Retinal pigment epithelial cell (primary cell): ENCODE results near the gene PMEPA1.

Source experiments
- DNase-seq: peaks from one replicate; pipeline ENCODE4 v3.0.0-alpha.2; 2010; ENCODE audit warnings: low read depth
- H3K4me3 ChIP-seq: 2 replicates; pipeline ENCODE4 v1.5.1; 2011; ENCODE audit warnings: mild to moderate bottlenecking, low read length, control low read depth, moderate library complexity
- TF ChIP-seq, protein P1 (sequence below): conservative IDR thresholded peaks from 2 replicates; pipeline ENCODE4 v1.5.1; 2011; ENCODE audit warnings: low read depth, low read length, control low read depth, inconsistent platforms

Gene PMEPA1

DNA sequence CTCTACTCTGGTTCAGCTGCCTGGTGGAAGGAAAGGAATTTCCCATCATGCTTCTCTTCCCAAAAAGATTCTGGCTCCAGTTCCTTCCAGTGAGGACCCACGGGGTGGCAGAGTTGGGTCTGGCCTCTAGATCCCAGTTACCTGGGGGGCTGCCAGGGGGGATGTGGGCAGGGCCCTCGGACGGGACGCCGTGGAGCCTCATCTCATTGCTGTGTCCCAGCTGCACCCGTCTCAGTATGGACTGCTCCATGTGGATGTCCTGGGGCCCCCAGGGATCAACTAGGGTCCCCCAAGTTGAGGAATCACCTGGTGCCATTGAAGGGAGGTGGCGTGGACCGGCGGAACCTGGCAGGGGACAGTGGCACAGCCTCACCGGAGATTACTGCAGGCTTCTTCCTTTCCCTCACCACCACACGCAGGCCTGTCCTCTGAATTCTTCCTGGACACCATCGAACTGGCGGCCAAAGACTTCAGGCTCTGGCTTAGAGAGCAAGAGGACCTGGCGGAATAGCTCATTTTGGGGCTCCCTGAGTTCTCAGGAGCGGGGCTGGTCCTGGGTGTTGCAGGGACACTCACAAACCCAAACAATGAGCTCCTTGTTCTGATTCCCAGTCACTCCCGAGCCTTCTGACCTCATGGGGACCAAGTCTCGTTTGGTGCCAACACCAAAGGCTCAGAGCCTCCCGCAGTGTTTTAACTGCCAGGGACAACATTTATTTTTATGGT is 98.1 kb downstream of the PMEPA1 start:
- TF ChIP-seq, protein P1, sequence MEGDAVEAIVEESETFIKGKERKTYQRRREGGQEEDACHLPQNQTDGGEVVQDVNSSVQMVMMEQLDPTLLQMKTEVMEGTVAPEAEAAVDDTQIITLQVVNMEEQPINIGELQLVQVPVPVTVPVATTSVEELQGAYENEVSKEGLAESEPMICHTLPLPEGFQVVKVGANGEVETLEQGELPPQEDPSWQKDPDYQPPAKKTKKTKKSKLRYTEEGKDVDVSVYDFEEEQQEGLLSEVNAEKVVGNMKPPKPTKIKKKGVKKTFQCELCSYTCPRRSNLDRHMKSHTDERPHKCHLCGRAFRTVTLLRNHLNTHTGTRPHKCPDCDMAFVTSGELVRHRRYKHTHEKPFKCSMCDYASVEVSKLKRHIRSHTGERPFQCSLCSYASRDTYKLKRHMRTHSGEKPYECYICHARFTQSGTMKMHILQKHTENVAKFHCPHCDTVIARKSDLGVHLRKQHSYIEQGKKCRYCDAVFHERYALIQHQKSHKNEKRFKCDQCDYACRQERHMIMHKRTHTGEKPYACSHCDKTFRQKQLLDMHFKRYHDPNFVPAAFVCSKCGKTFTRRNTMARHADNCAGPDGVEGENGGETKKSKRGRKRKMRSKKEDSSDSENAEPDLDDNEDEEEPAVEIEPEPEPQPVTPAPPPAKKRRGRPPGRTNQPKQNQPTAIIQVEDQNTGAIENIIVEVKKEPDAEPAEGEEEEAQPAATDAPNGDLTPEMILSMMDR: no peak
- DNase-seq: no peak
- no peak overlapping the region for H3K4me3 ChIP-seq

DNA sequence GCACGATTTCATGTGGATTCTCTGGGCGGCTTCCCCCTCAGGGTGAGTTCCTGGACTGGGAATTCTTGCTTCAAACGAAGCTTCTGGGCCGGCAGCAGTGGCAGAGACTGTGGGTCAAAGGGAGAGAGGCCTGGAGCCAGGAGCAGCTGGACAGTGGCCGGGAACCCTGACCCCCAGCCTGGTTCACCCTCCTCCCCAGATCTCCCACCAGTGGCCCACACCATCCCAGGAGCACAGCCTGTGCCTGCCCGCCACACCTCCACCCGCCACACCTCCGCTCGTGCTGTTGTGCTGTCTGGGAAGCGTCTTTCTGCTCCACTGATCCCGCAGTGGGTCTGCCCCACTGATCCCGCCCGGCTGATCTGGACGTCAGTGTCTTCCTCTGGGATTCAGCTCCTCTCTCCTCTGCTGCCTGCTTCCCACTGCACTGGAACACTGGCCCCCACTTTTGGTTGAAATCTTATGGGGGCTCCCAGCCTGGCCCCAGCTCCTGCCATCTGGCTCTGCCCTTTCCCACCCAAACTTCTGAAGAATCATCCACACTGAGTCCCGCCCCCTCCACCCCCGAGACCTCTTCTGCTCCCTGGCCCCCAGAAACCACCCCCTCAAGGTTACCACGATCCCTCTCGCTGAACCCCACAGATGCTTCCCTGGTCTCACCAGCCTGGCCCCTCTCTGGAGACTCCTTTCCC is 99.4 kb downstream of the PMEPA1 start:
- no peak for DNase-seq
- TF ChIP-seq, protein P1: no peak
- no peak overlapping the region for H3K4me3 ChIP-seq

DNA sequence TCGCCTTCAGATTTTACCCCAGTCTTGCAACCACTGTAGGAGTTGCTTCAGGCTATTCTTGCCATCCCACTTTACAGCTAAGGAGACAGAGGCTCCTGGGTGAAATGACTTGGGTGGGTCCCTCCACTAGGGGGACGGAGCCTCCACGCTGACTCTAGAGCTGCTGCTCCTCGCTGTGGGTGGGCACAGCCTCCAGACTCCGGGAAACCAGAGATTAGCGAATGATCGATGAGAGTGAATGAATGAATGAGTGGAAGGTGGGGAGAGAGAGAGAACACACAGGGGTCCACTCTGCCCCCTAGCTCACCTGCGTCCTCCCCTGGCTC is 100.0 kb downstream of the PMEPA1 start:
- H3K4me3 ChIP-seq: no peak overlapping the region
- no peak for DNase-seq
- TF ChIP-seq, protein P1: no peak

DNA sequence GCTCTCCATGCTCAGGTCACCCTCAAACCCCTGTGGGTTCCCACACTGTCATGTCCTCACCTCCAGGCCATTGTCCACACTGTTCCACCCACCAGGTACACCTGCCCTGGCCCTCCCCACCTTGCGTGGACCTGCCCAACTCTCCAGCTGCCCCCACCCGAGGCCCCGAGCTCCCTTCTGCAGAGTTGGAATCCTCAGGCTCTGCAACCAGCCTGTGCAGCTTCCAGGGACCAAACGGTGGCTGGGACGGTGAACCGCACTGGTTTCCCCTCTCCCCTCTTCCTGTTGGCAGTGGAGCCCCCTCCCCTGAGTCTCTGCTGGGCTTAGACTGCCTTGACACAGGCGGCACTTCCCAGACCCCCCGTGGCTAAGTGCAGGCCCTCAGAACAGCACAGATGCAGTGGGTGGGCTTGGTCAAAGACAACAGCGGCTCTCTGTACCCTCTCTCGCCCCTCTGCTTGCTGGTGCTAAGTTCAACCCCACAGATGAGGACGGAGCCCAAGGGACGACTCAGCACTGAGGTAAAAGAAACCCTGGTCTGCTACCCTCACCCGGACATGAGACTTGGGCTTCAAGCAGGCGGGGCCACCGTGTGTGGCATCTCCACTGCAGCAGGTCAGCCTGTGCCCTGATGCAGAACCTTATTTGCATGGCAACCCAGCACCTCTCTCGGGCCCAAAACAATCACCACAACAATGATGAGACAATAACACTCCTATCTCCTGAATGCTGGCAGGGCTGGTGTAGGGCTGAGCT is 100.6 kb downstream of the PMEPA1 start:
- no peak for DNase-seq
- no peak overlapping the region for H3K4me3 ChIP-seq
- TF ChIP-seq, protein P1: no peak

DNA sequence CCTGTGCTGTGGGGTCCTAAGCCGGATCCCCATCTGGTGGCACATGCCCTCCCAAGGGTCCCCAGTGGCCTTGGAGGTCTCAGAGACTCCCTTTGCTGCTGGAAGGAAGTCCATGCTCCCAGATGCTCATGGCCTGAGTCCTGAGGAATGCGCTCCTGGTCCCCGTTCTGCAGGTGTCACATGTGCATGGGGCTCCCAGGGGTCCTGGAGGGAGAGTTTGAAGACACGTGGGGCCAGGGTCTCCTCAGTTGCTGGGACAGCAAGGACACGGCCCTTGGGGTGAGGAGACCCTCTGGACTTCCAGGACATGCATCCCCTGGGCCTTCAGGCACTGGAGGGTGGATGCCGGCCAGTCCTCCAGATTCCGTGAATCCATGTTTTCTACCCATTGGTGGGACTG is 101.3 kb downstream of the PMEPA1 start:
- TF ChIP-seq, protein P1: no peak
- no peak for DNase-seq
- no peak overlapping the region for H3K4me3 ChIP-seq

DNA sequence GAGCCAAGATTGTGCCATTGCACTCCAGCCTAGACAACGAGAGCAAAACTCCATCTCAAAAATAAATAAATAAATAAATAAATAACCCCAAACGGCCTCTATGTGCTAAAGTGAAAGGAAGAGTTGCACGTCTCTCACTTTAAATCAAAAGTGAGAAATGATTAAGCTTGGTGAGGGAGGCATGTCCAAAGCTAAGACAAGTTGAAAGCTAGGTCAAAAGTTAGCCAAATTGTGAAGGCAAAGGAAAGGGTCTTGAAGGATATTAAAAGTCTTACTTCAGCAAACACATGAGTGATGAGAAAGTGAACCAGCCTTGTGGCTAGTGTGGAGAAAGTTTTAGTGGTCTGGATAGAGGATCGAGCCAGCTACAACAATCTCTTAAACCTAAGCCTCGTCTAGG is 103.9 kb downstream of the PMEPA1 start:
- TF ChIP-seq, protein P1: no peak
- H3K4me3 ChIP-seq: no peak overlapping the region

More for the DNA sequence above, 103.9 kb downstream of the PMEPA1 start:
- DNase-seq: no peak
